HepG2 (cell line): ENCODE results near the gene RIPOR3. TPM values are rescaled to one million over a fixed set of nuclear protein-coding genes. Genes with fewer than 3 reads are reported as not detected.

Source experiments
- ARNTL ChIP-seq: sonication (generic); formaldehyde crosslinking; IDR thresholded peaks from 2 replicates; pipeline ENCODE4 v1.4.0; 2020; ENCODE audit warnings: mild to moderate bottlenecking, missing genetic modification reagents
- EZH2 ChIP-seq: conservative IDR thresholded peaks from 2 replicates; pipeline ENCODE4 v1.6.1; 2012; ENCODE audit warnings: mild to moderate bottlenecking, low read depth, low read length, moderate library complexity
- MYC ChIP-seq: sonication (generic); formaldehyde crosslinking; IDR thresholded peaks from 2 replicates; pipeline ENCODE4 v1.9.0; 2021; ENCODE audit warnings: missing genetic modification reagents, borderline replicate concordance
- NFYC ChIP-seq: IDR thresholded peaks from 2 replicates; pipeline ENCODE4 v1.6.1; 2016; ENCODE audit warnings: missing genetic modification reagents, missing compliant biosample characterization
- PHF5A ChIP-seq: IDR thresholded peaks from one replicate; pipeline ENCODE4 v1.6.1; 2018; ENCODE audit warnings: low read depth, missing genetic modification reagents; ENCODE audit not compliant: unreplicated experiment
- SOX6 ChIP-seq, 2 experiments: fragments of 450-650 bp in 1 of 2; sonication (generic) in 1 of 2; formaldehyde crosslinking in 1 of 2; IDR thresholded peaks; 2 replicates each; pipeline versions ENCODE4 v1.4.0 to v1.6.1; 2017 to 2020; ENCODE audit warnings: antibody characterized with exemption in 1 of 2, mild to moderate bottlenecking in 1 of 2, missing genetic modification reagents in 1 of 2
- SP4 ChIP-seq: sonication (generic); formaldehyde crosslinking; IDR thresholded peaks from 2 replicates; pipeline ENCODE4 v1.8.1; 2023; ENCODE audit warnings: mild to moderate bottlenecking, missing genetic modification reagents
- SYNCRIP ChIP-seq: fragments of 200-400 bp; formaldehyde crosslinking; IDR thresholded peaks from 2 replicates; pipeline ENCODE4 v1.6.1; 2018; ENCODE audit warnings: mild to moderate bottlenecking, low read depth, low read length; ENCODE audit not compliant: insufficient read depth
- ZC3H4 ChIP-seq: sonication (generic); formaldehyde crosslinking; IDR thresholded peaks from 2 replicates; pipeline ENCODE4 v1.4.0; 2020; ENCODE audit warnings: missing genetic modification reagents, borderline replicate concordance
- ZFP37 ChIP-seq: sonication (generic); formaldehyde crosslinking; IDR thresholded peaks from 2 replicates; pipeline ENCODE4 v1.4.0; 2020; ENCODE audit warnings: missing genetic modification reagents, borderline replicate concordance
- ZNF20 ChIP-seq: sonication (generic); formaldehyde crosslinking; IDR thresholded peaks from 2 replicates; pipeline ENCODE4 v1.4.0; 2020; ENCODE audit warnings: mild to moderate bottlenecking, moderate library complexity, missing genetic modification reagents
- ZNF224 ChIP-seq: sonication (generic); formaldehyde crosslinking; IDR thresholded peaks from 2 replicates; pipeline ENCODE4 v1.5.0; 2020; ENCODE audit warnings: mild to moderate bottlenecking, missing genetic modification reagents
- ZNF235 ChIP-seq: sonication (generic); formaldehyde crosslinking; IDR thresholded peaks from 2 replicates; pipeline ENCODE4 v1.8.1; 2023; ENCODE audit warnings: mild to moderate bottlenecking, missing genetic modification reagents, borderline replicate concordance
- ZNF33A ChIP-seq: sonication (generic); formaldehyde crosslinking; IDR thresholded peaks from 2 replicates; pipeline ENCODE4 v1.5.1; 2020; ENCODE audit warnings: missing genetic modification reagents, mild to moderate bottlenecking, moderate library complexity, borderline replicate concordance
- ZNF460 ChIP-seq: sonication (generic); formaldehyde crosslinking; IDR thresholded peaks from 2 replicates; pipeline ENCODE4 v1.5.1; 2020; ENCODE audit warnings: missing genetic modification reagents, mild to moderate bottlenecking, borderline replicate concordance
- ZNF839 ChIP-seq: sonication (generic); formaldehyde crosslinking; IDR thresholded peaks from 2 replicates; pipeline ENCODE4 v1.4.0; 2020; ENCODE audit warnings: missing genetic modification reagents, mild to moderate bottlenecking, borderline replicate concordance
- ZSCAN12 ChIP-seq: sonication (generic); formaldehyde crosslinking; IDR thresholded peaks from 2 replicates; pipeline ENCODE4 v1.9.0; 2021; ENCODE audit warnings: mild to moderate bottlenecking, missing genetic modification reagents
- polyA plus RNA-seq, 8 experiments: library from polyadenylated mRNA; depleted of rRNA in 3 of 8; stranded (reverse) in 7 of 8; unstranded in 1 of 8; fragments of >200 nt; fragmentation: Illumina TruSeq in 4 of 8; extraction: Trizol in 4 of 8; gene quantifications; 2 replicates each; pipeline versions ENCODE4 v1.2.1 to v1.2.3, GENCODE V29; 2011 to 2016; ENCODE audit warnings: low read depth in 4 of 8, missing spikeins in 1 of 8, mixed read lengths in 1 of 8; ENCODE audit not compliant: insufficient read depth in 1 of 8
- total RNA-seq, 5 experiments: library from RNA; depleted of rRNA; stranded (reverse); fragments of >200 nt; fragmentation: Illumina TruSeq; extraction: Trizol; gene quantifications; 2 replicates each; pipeline ENCODE4 v1.2.3, GENCODE V29; 2016; ENCODE audit warnings: low read depth in 1 of 5
- TF ChIP-seq, protein P1 (sequence below): sonication (generic); formaldehyde crosslinking; IDR thresholded peaks from 2 replicates; pipeline ENCODE4 v1.5.0; 2020; ENCODE audit warnings: mild to moderate bottlenecking, low read depth, missing genetic modification reagents, borderline replicate concordance
- TF ChIP-seq, protein P2 (sequence below): sonication (generic); formaldehyde crosslinking; IDR thresholded peaks from 2 replicates; pipeline ENCODE4 v1.4.0; 2020; ENCODE audit warnings: missing genetic modification reagents, borderline replicate concordance
- TF ChIP-seq, protein P3 (sequence below): sonication (generic); formaldehyde crosslinking; IDR thresholded peaks from 2 replicates; pipeline ENCODE4 v1.8.1; 2023; ENCODE audit warnings: missing genetic modification reagents, mild to moderate bottlenecking, borderline replicate concordance
- TF ChIP-seq, protein P4 (sequence below): sonication (generic); formaldehyde crosslinking; IDR thresholded peaks from 2 replicates; pipeline ENCODE4 v1.5.0; 2020; ENCODE audit warnings: missing genetic modification reagents

RIPOR3 gene
- total and polyA plus RNA-seq, 2 of the 13 experiments (the other 11 are each of a cell fraction or from before 2014, with no cell fraction given), result 0.18 TPM; not detected in 1

DNA sequence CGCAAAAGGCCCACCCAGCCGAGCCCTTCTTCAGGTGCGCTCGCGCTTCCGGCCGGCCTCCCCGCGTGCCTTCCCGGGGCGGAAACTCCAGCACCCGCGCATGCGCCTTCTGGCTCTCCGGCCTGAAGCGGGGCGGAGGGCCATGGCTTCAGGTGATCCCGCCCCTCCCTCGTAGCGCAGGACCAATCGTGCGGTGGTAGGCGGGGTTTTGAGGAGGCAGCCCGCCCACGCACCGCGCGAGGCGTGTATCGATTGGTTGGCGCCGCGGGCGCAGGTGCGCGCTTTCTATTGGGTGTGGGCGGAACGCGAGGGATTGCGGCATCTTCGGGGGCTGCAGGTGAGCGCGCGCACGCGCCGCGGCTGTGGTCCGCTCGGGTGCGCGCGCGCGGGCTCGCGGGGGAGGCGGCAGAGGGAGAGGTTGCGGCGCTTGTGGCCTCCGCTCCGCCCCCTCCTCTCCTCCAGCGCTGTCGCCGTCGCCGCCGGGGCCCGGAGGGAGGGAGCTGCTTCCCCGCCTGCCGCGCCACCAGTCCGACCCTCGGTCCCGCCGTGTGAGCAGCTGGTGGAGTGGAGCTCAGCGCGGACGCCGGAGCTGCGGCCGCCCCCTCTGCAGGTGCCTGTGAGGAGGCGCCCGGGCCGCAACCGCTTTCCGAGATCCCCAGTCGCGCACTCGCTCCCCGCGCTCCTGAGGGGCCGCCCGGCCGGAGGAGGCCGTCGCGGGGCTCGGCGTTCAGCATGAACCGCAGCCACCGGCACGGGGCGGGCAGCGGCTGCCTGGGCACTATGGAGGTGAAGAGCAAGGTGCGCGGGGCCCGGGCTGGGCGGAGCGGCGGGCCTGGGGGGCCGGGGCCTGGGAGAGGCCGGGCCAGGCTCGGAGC lies 40.0 kb upstream of the RIPOR3 start, which contains the start of gene PARD6B (continued):
- TF ChIP-seq ZNF839 (CRISPR knock-in tag), result no peak
- no peak for TF ChIP-seq ZNF33A
- TF ChIP-seq, protein P1, sequence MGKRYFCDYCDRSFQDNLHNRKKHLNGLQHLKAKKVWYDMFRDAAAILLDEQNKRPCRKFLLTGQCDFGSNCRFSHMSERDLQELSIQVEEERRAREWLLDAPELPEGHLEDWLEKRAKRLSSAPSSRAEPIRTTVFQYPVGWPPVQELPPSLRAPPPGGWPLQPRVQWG, result no peak
- 0 out of 2 replicates have a peak, but pooled peaks have one; percentile 79 for TF ChIP-seq ZFP37 (CRISPR knock-in tag)
- peak; percentile 77; the same call in 1 of the 2 replicates for TF ChIP-seq ZNF224 (CRISPR knock-in tag)
- TF ChIP-seq EZH2, result no peak
- TF ChIP-seq ZNF460 (CRISPR knock-in tag), result no peak
- no peak for TF ChIP-seq SOX6 (IDR thresholded peaks at IDR 0.05)
- peak; percentile 49; the same call in 1 of the 2 replicates for TF ChIP-seq SOX6 (CRISPR knock-in tag; IDR thresholded peaks at IDR 0.05)
- TF ChIP-seq ZNF20 (CRISPR knock-in tag), result no peak
- TF ChIP-seq, protein P2, sequence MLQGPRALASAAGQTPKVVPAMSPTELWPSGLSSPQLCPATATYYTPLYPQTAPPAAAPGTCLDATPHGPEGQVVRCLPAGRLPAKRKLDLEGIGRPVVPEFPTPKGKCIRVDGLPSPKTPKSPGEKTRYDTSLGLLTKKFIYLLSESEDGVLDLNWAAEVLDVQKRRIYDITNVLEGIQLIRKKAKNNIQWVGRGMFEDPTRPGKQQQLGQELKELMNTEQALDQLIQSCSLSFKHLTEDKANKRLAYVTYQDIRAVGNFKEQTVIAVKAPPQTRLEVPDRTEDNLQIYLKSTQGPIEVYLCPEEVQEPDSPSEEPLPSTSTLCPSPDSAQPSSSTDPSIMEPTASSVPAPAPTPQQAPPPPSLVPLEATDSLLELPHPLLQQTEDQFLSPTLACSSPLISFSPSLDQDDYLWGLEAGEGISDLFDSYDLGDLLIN (CRISPR knock-in tag), result peak; percentile 78; the same call in 1 of the 2 replicates
- TF ChIP-seq ZC3H4 (CRISPR knock-in tag), result peak; percentile 83; the same call in 1 of the 2 replicates
- TF ChIP-seq, protein P3, sequence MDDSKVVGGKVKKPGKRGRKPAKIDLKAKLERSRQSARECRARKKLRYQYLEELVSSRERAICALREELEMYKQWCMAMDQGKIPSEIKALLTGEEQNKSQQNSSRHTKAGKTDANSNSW, result peak; percentile 93; the same call in 1 of the 2 replicates
- peak; percentile 99 for TF ChIP-seq SP4 (CRISPR knock-in tag)
- peak; percentile 85; the same call in 1 of the 2 replicates for TF ChIP-seq MYC
- TF ChIP-seq NFYC (CRISPR knock-in tag), result peak; percentile 93
- TF ChIP-seq SYNCRIP, result no peak
- TF ChIP-seq ZSCAN12, result 0 out of 2 replicates have a peak, but pooled peaks have one; percentile 76
- peak; percentile 64; the same call in 1 of the 2 replicates for TF ChIP-seq ARNTL (CRISPR knock-in tag)
- TF ChIP-seq, protein P4, sequence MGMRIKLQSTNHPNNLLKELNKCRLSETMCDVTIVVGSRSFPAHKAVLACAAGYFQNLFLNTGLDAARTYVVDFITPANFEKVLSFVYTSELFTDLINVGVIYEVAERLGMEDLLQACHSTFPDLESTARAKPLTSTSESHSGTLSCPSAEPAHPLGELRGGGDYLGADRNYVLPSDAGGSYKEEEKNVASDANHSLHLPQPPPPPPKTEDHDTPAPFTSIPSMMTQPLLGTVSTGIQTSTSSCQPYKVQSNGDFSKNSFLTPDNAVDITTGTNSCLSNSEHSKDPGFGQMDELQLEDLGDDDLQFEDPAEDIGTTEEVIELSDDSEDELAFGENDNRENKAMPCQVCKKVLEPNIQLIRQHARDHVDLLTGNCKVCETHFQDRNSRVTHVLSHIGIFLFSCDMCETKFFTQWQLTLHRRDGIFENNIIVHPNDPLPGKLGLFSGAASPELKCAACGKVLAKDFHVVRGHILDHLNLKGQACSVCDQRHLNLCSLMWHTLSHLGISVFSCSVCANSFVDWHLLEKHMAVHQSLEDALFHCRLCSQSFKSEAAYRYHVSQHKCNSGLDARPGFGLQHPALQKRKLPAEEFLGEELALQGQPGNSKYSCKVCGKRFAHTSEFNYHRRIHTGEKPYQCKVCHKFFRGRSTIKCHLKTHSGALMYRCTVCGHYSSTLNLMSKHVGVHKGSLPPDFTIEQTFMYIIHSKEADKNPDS (CRISPR knock-in tag), result no peak
- TF ChIP-seq PHF5A, result peak; percentile 88
- peak; percentile 95 for TF ChIP-seq ZNF235
